CD14-positive monocyte (primary cell): ENCODE data around the gene KCNN3. TPM values are rescaled to one million over a fixed set of nuclear protein-coding genes. Genes with fewer than 3 reads are reported as not detected.

Source experiments
- DNase-seq, 3 donors: peaks; one replicate each; pipeline ENCODE4 v3.0.0-alpha.2; 2011 to 2022
- H2AFZ ChIP-seq: 2 replicates; pipeline ENCODE4 v1.6.0; 2012; ENCODE audit warnings: mild to moderate bottlenecking, low read depth, low read length, inconsistent platforms; ENCODE audit not compliant: insufficient read depth, poor library complexity, severe bottlenecking
- H3K27ac ChIP-seq, 2 donors: 1 replicate in 1 of 2; 2 replicates in 1 of 2; pipeline ENCODE4 v1.5.1; 2012 to 2013; ENCODE audit warnings: low read length in 2 of 2, control low read depth in 1 of 2, inconsistent platforms in 1 of 2, low read depth in 1 of 2, mild to moderate bottlenecking in 1 of 2
- H3K27me3 ChIP-seq, 2 donors: one replicate each; pipeline versions ENCODE4 v1.6.0 to v1.6.1; 2011 to 2013; ENCODE audit warnings: low read length in 2 of 2; ENCODE audit not compliant: control insufficient read depth in 2 of 2, insufficient read depth in 2 of 2
- H3K36me3 ChIP-seq, 2 donors: replicated peaks in 1 of 2; 1 replicate in 1 of 2; 2 replicates in 1 of 2; pipeline versions ENCODE4 v1.5.1 to v1.6.1; 2012 to 2013; ENCODE audit warnings: low read length in 2 of 2, control low read depth in 1 of 2, inconsistent platforms in 1 of 2, mild to moderate bottlenecking in 1 of 2; ENCODE audit not compliant: insufficient read depth in 2 of 2, control insufficient read depth in 1 of 2
- H3K4me1 ChIP-seq, 2 donors: 1 replicate in 1 of 2; 2 replicates in 1 of 2; pipeline versions ENCODE4 v1.5.1 to v1.6.1; 2012 to 2013; ENCODE audit warnings: low read length in 2 of 2, control low read depth in 1 of 2, inconsistent platforms in 1 of 2, mild to moderate bottlenecking in 1 of 2, moderate library complexity in 1 of 2; ENCODE audit not compliant: insufficient read depth in 2 of 2, control insufficient read depth in 1 of 2
- H3K4me2 ChIP-seq: replicated peaks from 2 replicates; pipeline ENCODE3; 2012; ENCODE audit warnings: low read length, moderate library complexity, mild to moderate bottlenecking; ENCODE audit not compliant: poor library complexity, severe bottlenecking; ENCODE audit errors: extremely low read depth
- H3K4me3 ChIP-seq, 3 experiments: fragments of 200-600 bp in 1 of 3; sonication (generic) in 1 of 3; replicated peaks in 1 of 3; 1 replicate in 2 of 3; 2 replicates in 1 of 3; pipeline ENCODE4 v1.5.1; 2011 to 2013; ENCODE audit warnings: low read length in 3 of 3, mild to moderate bottlenecking in 3 of 3, control low read depth in 2 of 3, low read depth in 2 of 3, inconsistent platforms in 1 of 3, moderate library complexity in 1 of 3
- H3K79me2 ChIP-seq: 2 replicates; pipeline ENCODE4 v1.6.0; 2012; ENCODE audit warnings: mild to moderate bottlenecking, control low read depth, inconsistent platforms, low read length, moderate library complexity; ENCODE audit not compliant: insufficient read depth
- H3K9ac ChIP-seq: 2 replicates; pipeline ENCODE4 v1.6.0; 2017; ENCODE audit warnings: low read length, mild to moderate bottlenecking; ENCODE audit not compliant: insufficient read depth, poor library complexity, severe bottlenecking
- H3K9me3 ChIP-seq, 2 donors: replicated peaks in 1 of 2; 1 replicate in 1 of 2; 2 replicates in 1 of 2; pipeline versions ENCODE4 v1.5.1 to v1.6.1; 2012 to 2013; ENCODE audit warnings: low read length in 2 of 2, control low read depth in 1 of 2; ENCODE audit not compliant: control insufficient read depth in 1 of 2, insufficient read depth in 1 of 2
- H4K20me1 ChIP-seq: 2 replicates; pipeline ENCODE4 v1.6.0; 2012; ENCODE audit warnings: mild to moderate bottlenecking, low read length, control low read depth, moderate library complexity; ENCODE audit not compliant: insufficient read depth
- H3K27ac Mint-ChIP-seq, 7 donors: one replicate each; pipeline ENCODE4 v1.8.0; 2020; ENCODE audit warnings: mild to moderate bottlenecking in 7 of 7, mixed read lengths in 7 of 7, moderate library complexity in 6 of 7, inconsistent platforms in 2 of 7
- H3K27me3 Mint-ChIP-seq, 3 donors: one replicate each; pipeline ENCODE4 v1.8.0; 2021 to 2022; ENCODE audit warnings: low read depth in 3 of 3, mild to moderate bottlenecking in 3 of 3, mixed read lengths in 3 of 3, moderate library complexity in 3 of 3, inconsistent platforms in 1 of 3
- H3K36me3 Mint-ChIP-seq, 2 donors: one replicate each; pipeline ENCODE4 v1.8.0; 2020; ENCODE audit warnings: mixed read lengths in 2 of 2, inconsistent platforms in 1 of 2, mild to moderate bottlenecking in 1 of 2
- H3K4me1 Mint-ChIP-seq: one replicate; pipeline ENCODE4 v1.8.0; 2020; ENCODE audit warnings: mild to moderate bottlenecking, mixed read lengths
- H3K4me3 Mint-ChIP-seq, 2 donors: one replicate each; pipeline ENCODE4 v1.8.0; 2020; ENCODE audit warnings: mild to moderate bottlenecking in 2 of 2, mixed read lengths in 2 of 2, moderate library complexity in 1 of 2
- H3K9me3 Mint-ChIP-seq, 7 donors: one replicate each; pipeline ENCODE4 v1.8.0; 2020 to 2022; ENCODE audit warnings: mixed read lengths in 7 of 7, mild to moderate bottlenecking in 6 of 7, moderate library complexity in 6 of 7, inconsistent platforms in 2 of 7
- whole genome bisulfite sequencing: methylation state at CpG from one replicate; pipeline ENCODE4 v1.1.5; 2013; ENCODE audit warnings: missing lambda C conversion rate; ENCODE audit not compliant: insufficient coverage; 5-methylcytosine and 5-hydroxymethylcytosine counted together
- intact Hi-C, 2 donors: fragments of 100-400 bp; cut with micrococcal nuclease; formaldehyde crosslinking; loops; one replicate each; pipeline versions ENCODE4 v1.15.0 to v1.15.1; 2023
- polyA plus RNA-seq, 3 donors: library from polyadenylated mRNA; depleted of rRNA in 1 of 3; unstranded in 2 of 3; stranded (reverse) in 1 of 3; fragments of 300-500 nt in 2 of 3; fragments of >200 nt in 1 of 3; fragmentation: Illumina TruSeq in 2 of 3; gene quantifications; 1 replicate in 2 of 3; 2 replicates in 1 of 3; pipeline ENCODE4 v1.2.3, GENCODE V29; 2012 to 2021
- TF ChIP-seq, protein P1 (sequence below): fragments of 200-600 bp; IDR thresholded peaks from one replicate; pipeline ENCODE4 v1.8.0; 2022; ENCODE audit warnings: antibody characterized with exemption, mild to moderate bottlenecking

The KCNN3 gene
- polyA plus RNA-seq, 3 donors: not detected

- Histone ChIP-seq H3K27ac (no peak overlapping the region), H3K4me2 (no peak overlapping the region), H3K4me1 (peaks cover 0 to 11% of the 10 kb centered on the region in 2 donors), H3K4me3 (no peak overlapping the region), H3K79me2 (no peaks in the 10 kb centered on the region), H2AFZ (no peak overlapping the region), H4K20me1 (no peaks in the 10 kb centered on the region), H3K9me3 (no peaks in the 10 kb centered on the region), H3K27me3 (no peaks in the 10 kb centered on the region), H3K36me3 (no peaks in the 10 kb centered on the region), H3K9ac (no peak overlapping the region)
- TF ChIP-seq, protein P1, sequence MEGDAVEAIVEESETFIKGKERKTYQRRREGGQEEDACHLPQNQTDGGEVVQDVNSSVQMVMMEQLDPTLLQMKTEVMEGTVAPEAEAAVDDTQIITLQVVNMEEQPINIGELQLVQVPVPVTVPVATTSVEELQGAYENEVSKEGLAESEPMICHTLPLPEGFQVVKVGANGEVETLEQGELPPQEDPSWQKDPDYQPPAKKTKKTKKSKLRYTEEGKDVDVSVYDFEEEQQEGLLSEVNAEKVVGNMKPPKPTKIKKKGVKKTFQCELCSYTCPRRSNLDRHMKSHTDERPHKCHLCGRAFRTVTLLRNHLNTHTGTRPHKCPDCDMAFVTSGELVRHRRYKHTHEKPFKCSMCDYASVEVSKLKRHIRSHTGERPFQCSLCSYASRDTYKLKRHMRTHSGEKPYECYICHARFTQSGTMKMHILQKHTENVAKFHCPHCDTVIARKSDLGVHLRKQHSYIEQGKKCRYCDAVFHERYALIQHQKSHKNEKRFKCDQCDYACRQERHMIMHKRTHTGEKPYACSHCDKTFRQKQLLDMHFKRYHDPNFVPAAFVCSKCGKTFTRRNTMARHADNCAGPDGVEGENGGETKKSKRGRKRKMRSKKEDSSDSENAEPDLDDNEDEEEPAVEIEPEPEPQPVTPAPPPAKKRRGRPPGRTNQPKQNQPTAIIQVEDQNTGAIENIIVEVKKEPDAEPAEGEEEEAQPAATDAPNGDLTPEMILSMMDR: no peak
- peaks cover 13% of the 10 kb centered on the region for H3K4me1 Mint-ChIP-seq
- H3K36me3 Mint-ChIP-seq: no peaks in the 10 kb centered on the region
- H3K27me3 Mint-ChIP-seq: peaks cover 0 to 10% (median 5%) of the 10 kb centered on the region in 3 donors
- no peak overlapping the region for H3K27ac Mint-ChIP-seq
- intact Hi-C loops: no loop called here
- no peak for DNase-seq
- 90% methylated on average over 2 of the region's 2 CpGs for WGBS
- H3K4me3 Mint-ChIP-seq: no peak overlapping the region
- peaks cover 0 to 6% (median 0%) of the 10 kb centered on the region in 7 donors for H3K9me3 Mint-ChIP-seq
Measured at GRCh38 chr1:154739654-154740053, 130.4 kb downstream of the KCNN3 start.

DNA sequence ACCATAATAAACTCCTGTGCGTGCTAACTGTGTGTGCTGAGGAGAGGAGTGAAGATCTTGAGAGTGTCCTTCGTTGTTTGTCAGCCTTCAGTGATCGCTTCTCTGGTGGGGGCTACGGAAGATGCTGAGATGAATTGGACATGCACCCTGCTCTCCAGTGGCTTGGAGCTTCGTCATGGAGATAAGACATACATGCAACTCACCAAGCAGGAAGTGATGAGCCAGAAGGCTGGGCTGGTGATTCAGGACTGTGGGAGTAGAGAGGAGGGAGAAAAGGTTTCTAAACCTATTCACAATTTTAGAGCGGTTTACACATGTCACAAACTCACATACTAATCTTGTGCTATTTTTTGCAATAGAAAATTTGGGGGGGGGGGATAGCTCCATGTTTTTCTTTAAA lies 133.2 kb downstream of the KCNN3 start:
- DNase-seq: peak; percentile 29 to 67 (median 67)
- H3K9ac ChIP-seq: no peak overlapping the region
- Mint-ChIP-seq H3K4me3 (no peak overlapping the region), H3K27me3 (peaks cover 1 to 16% (median 10%) of the 10 kb centered on the region in 3 donors), H3K9me3 (peaks cover 0 to 6% (median 0%) of the 10 kb centered on the region in 7 donors), H3K27ac (peak overlapping the region in 2 of 7 donors; percentile 30 to 51), H3K4me1 (peaks cover 18% of the 10 kb centered on the region), H3K36me3 (no peaks in the 10 kb centered on the region)
- TF ChIP-seq, protein P1: no peak
- intact Hi-C loops: no loop called here
- no peaks in the 10 kb centered on the region for H3K36me3 ChIP-seq
- H4K20me1 ChIP-seq: no peaks in the 10 kb centered on the region
- H3K27me3 ChIP-seq: no peaks in the 10 kb centered on the region
- H3K4me3 ChIP-seq: no peak overlapping the region
- H3K4me2 ChIP-seq: no peak overlapping the region
- no peaks in the 10 kb centered on the region for H3K79me2 ChIP-seq
- H3K4me1 ChIP-seq: peaks cover 0 to 19% of the 10 kb centered on the region in 2 donors
- H2AFZ ChIP-seq: no peak overlapping the region
- WGBS: 40% methylated on average over 2 of the region's 6 CpGs
- H3K27ac ChIP-seq: no peak overlapping the region
- H3K9me3 ChIP-seq: no peaks in the 10 kb centered on the region
